Measurements from ENCODE around the gene ZNF76. TPM values are rescaled to one million over a fixed set of nuclear protein-coding genes. Genes with fewer than 3 reads are reported as not detected.

The ZNF76 gene
- total and polyA plus RNA-seq, 2 of the 13 experiments (the other 11 are each of a cell fraction or from before 2014, with no cell fraction given) = 13.2 to 26.4 TPM

DNA sequence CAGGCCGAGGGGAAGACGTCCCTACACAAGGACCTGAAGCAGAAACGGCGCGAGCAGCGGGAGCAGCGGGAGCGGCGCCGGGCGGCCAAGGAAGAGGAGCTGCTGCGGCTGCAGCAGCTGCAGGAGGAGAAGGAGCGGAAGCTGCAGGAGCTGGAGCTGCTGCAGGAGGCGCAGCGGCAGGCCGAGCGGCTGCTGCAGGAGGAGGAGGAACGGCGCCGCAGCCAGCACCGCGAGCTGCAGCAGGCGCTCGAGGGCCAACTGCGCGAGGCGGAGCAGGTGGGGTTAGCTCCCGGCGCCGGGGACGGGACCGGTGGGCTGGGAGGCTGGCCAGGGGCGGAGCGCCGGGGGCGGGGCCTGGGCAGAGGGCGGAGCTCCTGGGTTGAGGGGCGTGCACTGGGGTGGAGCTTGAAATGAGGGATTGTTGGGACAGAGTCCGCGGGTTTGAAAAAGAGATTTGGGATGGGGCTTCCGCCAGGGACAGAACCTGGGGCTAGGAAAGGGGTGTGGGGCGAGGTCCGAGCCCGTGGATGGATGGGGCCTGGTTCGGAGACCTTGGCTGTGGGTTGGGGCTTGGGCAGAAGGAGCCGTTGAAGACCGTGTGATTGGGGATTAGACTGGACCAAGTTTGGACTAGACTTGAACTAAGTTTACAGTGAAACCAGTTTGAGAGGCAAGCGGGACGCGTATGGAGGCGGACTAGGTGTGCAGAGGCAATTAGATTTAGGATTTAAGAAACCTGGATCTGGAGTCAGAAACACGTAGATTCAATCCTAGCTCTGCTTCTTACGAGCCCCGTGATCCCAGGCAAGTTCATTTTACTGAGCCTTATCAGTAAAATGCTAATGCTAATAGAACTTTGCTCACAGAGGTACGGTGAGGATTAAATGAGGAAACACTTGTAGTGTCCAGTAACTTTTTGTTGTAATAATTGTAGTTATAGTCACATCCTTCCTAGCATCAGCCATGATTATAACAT, 58.9 kb downstream of the ZNF76 start (continued):
- TF ChIP-seq, protein P1, sequence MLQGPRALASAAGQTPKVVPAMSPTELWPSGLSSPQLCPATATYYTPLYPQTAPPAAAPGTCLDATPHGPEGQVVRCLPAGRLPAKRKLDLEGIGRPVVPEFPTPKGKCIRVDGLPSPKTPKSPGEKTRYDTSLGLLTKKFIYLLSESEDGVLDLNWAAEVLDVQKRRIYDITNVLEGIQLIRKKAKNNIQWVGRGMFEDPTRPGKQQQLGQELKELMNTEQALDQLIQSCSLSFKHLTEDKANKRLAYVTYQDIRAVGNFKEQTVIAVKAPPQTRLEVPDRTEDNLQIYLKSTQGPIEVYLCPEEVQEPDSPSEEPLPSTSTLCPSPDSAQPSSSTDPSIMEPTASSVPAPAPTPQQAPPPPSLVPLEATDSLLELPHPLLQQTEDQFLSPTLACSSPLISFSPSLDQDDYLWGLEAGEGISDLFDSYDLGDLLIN (CRISPR knock-in tag; IDR thresholded peaks at IDR 0.05; ENCODE audit: borderline replicate concordance) = 0 out of 2 replicates have a peak, but pooled peaks have one; percentile 6
- TF ChIP-seq, protein P2, sequence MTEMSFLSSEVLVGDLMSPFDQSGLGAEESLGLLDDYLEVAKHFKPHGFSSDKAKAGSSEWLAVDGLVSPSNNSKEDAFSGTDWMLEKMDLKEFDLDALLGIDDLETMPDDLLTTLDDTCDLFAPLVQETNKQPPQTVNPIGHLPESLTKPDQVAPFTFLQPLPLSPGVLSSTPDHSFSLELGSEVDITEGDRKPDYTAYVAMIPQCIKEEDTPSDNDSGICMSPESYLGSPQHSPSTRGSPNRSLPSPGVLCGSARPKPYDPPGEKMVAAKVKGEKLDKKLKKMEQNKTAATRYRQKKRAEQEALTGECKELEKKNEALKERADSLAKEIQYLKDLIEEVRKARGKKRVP (CRISPR knock-in tag; IDR thresholded peaks at IDR 0.05) = no peak
- TF ChIP-seq NFYC (CRISPR knock-in tag; IDR thresholded peaks at IDR 0.05) = no peak; the same call in 1 of the 2 replicates
- 0 out of 2 replicates have a peak, but pooled peaks have one; percentile 10 for TF ChIP-seq GFI1 (CRISPR knock-in tag; IDR thresholded peaks at IDR 0.05; ENCODE audit: borderline replicate concordance)
- TF ChIP-seq MXD4 (CRISPR knock-in tag; IDR thresholded peaks at IDR 0.05) = 0 out of 2 replicates have a peak, but pooled peaks have one; percentile 28
- TF ChIP-seq, protein P3, sequence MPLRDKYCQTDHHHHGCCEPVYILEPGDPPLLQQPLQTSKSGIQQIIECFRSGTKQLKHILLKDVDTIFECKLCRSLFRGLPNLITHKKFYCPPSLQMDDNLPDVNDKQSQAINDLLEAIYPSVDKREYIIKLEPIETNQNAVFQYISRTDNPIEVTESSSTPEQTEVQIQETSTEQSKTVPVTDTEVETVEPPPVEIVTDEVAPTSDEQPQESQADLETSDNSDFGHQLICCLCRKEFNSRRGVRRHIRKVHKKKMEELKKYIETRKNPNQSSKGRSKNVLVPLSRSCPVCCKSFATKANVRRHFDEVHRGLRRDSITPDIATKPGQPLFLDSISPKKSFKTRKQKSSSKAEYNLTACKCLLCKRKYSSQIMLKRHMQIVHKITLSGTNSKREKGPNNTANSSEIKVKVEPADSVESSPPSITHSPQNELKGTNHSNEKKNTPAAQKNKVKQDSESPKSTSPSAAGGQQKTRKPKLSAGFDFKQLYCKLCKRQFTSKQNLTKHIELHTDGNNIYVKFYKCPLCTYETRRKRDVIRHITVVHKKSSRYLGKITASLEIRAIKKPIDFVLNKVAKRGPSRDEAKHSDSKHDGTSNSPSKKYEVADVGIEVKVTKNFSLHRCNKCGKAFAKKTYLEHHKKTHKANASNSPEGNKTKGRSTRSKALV (CRISPR knock-in tag; IDR thresholded peaks at IDR 0.05) = peak; percentile 97
- TF ChIP-seq MATR3 (CRISPR knock-in tag; IDR thresholded peaks at IDR 0.05) = no peak
- no peak; the same call in none of the 2 replicates for TF ChIP-seq ZNF776 (CRISPR knock-in tag; IDR thresholded peaks at IDR 0.05)
- TF ChIP-seq HNF4A (CRISPR knock-in tag; IDR thresholded peaks at IDR 0.05) = peak; percentile 23; the same call in 1 of the 2 replicates
- no peak; the same call in 1 of the 2 replicates for TF ChIP-seq EED (CRISPR knock-in tag; IDR thresholded peaks at IDR 0.05)
- TF ChIP-seq FOXK2 (IDR thresholded peaks at IDR 0.05) = no peak
- TF ChIP-seq ZNF570 (CRISPR knock-in tag; IDR thresholded peaks at IDR 0.05; ENCODE audit: borderline replicate concordance) = no peak
- no peak for TF ChIP-seq RFX3 (CRISPR knock-in tag; IDR thresholded peaks at IDR 0.05)
- TF ChIP-seq TOE1 (CRISPR knock-in tag; IDR thresholded peaks at IDR 0.05) = no peak; the same call in 1 of the 2 replicates
- TF ChIP-seq CAMTA2 (CRISPR knock-in tag; IDR thresholded peaks at IDR 0.05; ENCODE audit: borderline replicate concordance) = no peak; the same call in none of the 2 replicates
- 0 out of 2 replicates have a peak, but pooled peaks have one; percentile 62 for TF ChIP-seq ZNF598 (CRISPR knock-in tag; IDR thresholded peaks at IDR 0.05; ENCODE audit: borderline replicate concordance)
- TF ChIP-seq, protein P4, sequence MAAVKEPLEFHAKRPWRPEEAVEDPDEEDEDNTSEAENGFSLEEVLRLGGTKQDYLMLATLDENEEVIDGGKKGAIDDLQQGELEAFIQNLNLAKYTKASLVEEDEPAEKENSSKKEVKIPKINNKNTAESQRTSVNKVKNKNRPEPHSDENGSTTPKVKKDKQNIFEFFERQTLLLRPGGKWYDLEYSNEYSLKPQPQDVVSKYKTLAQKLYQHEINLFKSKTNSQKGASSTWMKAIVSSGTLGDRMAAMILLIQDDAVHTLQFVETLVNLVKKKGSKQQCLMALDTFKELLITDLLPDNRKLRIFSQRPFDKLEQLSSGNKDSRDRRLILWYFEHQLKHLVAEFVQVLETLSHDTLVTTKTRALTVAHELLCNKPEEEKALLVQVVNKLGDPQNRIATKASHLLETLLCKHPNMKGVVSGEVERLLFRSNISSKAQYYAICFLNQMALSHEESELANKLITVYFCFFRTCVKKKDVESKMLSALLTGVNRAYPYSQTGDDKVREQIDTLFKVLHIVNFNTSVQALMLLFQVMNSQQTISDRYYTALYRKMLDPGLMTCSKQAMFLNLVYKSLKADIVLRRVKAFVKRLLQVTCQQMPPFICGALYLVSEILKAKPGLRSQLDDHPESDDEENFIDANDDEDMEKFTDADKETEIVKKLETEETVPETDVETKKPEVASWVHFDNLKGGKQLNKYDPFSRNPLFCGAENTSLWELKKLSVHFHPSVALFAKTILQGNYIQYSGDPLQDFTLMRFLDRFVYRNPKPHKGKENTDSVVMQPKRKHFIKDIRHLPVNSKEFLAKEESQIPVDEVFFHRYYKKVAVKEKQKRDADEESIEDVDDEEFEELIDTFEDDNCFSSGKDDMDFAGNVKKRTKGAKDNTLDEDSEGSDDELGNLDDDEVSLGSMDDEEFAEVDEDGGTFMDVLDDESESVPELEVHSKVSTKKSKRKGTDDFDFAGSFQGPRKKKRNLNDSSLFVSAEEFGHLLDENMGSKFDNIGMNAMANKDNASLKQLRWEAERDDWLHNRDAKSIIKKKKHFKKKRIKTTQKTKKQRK (IDR thresholded peaks at IDR 0.05; ENCODE audit: low read length) = no peak
- peak; percentile 72 for TF ChIP-seq ZFP36L1 (CRISPR knock-in tag; IDR thresholded peaks at IDR 0.05)
- no peak for TF ChIP-seq CHCHD3 (CRISPR knock-in tag; IDR thresholded peaks at IDR 0.05)
- TF ChIP-seq ZNF709 (CRISPR knock-in tag; IDR thresholded peaks at IDR 0.05) = peak; percentile 39; the same call in 1 of the 2 replicates
